ENCODE measurements around the gene ARHGAP26.

Gene ARHGAP26

DNA sequence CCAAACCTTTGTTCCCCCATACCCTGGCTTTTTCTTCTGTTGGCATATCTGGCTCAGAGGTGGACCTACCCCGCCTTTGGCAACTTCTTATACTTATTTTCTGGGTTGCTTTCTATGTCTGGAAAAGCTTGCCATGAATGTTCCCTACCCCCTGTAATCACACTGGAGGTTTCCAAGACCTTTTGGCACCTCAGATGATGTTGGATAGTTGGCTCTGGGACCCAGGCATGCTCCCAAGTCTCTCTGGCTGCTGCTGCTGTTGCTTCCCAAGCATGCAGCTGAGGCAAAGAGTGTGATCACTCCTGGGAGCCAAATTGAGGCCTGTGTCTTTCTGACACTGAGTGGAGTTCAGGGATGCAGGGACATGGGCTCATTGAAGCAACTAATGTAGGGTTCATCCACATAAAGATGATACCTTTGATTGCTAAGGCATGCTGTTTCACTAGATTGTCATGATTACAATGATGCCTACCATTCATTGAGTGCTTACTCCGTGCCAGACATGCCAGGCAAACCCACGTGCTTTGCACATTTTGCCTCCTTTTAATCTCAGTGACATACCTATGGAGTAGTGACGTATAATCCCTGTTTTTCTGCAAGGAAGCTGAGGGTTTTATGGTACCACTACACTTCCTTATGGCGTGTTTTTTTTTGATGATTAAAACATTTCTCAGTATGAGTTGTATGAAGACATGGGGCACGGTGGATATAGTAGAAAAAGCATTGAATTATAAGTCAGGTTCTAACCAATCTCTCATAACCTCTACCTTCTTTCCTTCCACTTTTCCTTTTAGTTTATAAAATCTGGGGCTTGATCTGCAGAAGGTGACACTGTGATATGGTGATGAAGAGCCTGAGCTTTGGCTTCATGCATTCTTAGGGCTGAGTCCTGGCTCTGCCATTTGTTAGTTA is 73.1 kb downstream of the ARHGAP26 start:
- no peaks in the 10 kb centered on the region for H3K4me1 ChIP-seq
- H3K4me3 ChIP-seq, result no peak overlapping the region
- in situ Hi-C loops (cut with MboI; ENCODE audit: low sequenced_read_pairs), result no loop called here
- H3K27me3 ChIP-seq (ENCODE audit: low read depth), result 0 out of 2 replicates have a peak, but pooled peaks cover 3% of the 10 kb centered on the region
- H3K9me3 ChIP-seq, result no peaks in the 10 kb centered on the region
- DNase-seq (ENCODE audit: low spot score in 2 of 2), result no peak
- H3K36me3 ChIP-seq (replicated peaks), result no peaks in the 10 kb centered on the region

DNA sequence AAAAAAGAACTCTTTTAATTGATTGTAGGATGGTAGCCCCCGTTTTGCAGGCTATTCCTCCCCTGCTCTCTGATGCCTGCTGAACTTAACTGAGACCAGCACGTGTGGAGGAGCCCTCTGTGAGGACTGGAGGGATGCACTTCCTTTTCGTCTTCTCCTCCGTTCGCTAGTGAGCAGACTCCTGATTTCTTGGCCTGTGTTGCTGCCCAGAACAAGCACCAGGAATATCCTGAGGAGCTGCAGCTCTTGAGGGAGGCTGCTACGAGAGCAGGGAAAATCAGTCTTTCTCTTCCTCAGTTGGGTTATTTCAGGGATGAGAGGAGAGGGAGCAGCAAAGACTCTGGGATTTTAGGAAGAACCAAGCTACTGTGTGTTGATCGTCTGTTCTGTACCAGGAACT is 74.7 kb downstream of the ARHGAP26 start:
- no peak for DNase-seq (ENCODE audit: low spot score in 2 of 2)
- in situ Hi-C loops (cut with MboI; ENCODE audit: low sequenced_read_pairs), result no loop called here
- H3K36me3 ChIP-seq (replicated peaks), result no peaks in the 10 kb centered on the region

DNA sequence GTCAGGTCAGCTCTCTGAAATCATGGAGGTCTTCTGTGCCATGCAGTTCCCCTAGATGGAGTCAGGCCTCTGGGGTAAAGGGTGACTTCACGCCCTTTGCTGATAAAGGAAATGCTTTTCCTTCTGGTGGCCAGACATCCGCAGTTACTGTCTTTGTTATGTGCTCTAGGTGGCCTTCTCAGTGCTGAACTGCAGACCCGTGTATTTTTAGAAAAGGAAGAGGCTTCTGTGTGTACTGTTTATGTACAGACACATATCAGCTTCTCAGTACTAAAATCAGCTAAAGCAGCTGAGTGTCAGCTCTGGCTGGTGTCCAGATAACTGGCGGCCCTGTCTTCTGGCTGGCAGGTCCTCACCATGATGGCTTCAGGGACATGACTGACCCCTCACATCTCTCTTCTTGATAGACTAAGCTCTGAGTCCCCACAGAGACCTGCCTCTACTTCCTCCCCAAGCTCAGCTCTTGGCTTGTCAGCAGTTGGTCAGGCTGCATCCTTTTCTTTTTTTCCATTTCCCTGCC is 75.3 kb downstream of the ARHGAP26 start:
- in situ Hi-C loops (cut with MboI; ENCODE audit: low sequenced_read_pairs), result no loop called here
- no peaks in the 10 kb centered on the region for H3K4me1 ChIP-seq
- no peak overlapping the region for H3K4me3 ChIP-seq
- H3K36me3 ChIP-seq (replicated peaks), result no peaks in the 10 kb centered on the region
- H3K9me3 ChIP-seq, result no peaks in the 10 kb centered on the region
- no peak for DNase-seq (ENCODE audit: low spot score in 2 of 2)
- H3K27me3 ChIP-seq (ENCODE audit: low read depth), result 0 out of 2 replicates have a peak, but pooled peaks cover 3% of the 10 kb centered on the region

More for the DNA sequence above, 74.7 kb downstream of the ARHGAP26 start:
- 0 out of 2 replicates have a peak, but pooled peaks cover 3% of the 10 kb centered on the region for H3K27me3 ChIP-seq (ENCODE audit: low read depth)
- no peak overlapping the region for H3K4me3 ChIP-seq
- no peaks in the 10 kb centered on the region for H3K4me1 ChIP-seq
- no peaks in the 10 kb centered on the region for H3K9me3 ChIP-seq

DNA sequence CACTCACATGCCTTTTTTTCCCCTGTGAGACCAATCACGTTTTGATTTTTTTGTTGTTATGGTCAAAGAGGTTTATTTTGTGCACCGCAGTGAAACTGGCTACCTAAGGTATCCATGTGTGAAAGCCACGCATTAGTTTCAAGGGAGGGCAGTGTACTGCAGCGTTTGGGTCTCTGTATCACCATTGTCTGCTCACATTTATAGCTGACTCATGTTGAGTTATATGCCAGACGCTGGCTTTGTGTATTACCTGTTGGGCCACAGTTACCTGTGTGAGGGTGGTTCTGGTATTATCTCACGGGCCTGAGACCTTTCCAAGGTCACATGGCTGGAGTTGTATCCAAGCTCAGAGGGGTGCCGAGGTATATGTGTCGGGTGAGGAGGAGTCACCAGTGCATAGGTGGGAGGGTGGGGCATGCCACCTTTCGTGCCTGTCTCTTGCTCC is 75.8 kb downstream of the ARHGAP26 start:
- H3K9me3 ChIP-seq, result no peaks in the 10 kb centered on the region
- DNase-seq (ENCODE audit: low spot score in 2 of 2), result no peak
- no peak overlapping the region for H3K4me3 ChIP-seq

DNA sequence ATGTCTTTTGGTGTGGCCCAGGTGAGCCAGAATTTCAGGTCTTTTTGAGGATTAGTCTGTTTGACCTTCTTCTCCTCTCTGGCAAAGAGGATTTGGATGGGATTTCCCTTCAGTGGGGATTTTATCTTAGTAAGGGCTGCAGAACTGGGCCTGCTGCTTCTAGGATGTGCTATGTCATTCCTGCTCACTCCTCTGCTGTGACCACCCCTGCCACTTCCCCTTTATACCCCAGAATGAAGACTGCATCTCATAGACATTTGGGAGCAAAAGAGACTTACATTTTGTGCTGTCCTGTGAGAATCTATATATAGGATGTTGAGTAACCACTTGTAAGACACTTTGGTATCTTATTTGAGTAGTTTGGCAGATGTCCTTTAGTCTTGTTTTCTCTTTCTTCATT is 76.2 kb downstream of the ARHGAP26 start:
- H3K4me1 ChIP-seq, result no peaks in the 10 kb centered on the region
- H3K4me3 ChIP-seq, result no peak overlapping the region
- no peaks in the 10 kb centered on the region for H3K36me3 ChIP-seq (replicated peaks)
- no peaks in the 10 kb centered on the region for H3K9me3 ChIP-seq
- in situ Hi-C loops (cut with MboI; ENCODE audit: low sequenced_read_pairs), result no loop called here
- no peaks in the 10 kb centered on the region for H3K27me3 ChIP-seq (ENCODE audit: low read depth)
- no peak for DNase-seq (ENCODE audit: low spot score in 2 of 2)

More for the DNA sequence above, 75.8 kb downstream of the ARHGAP26 start:
- in situ Hi-C loops (cut with MboI; ENCODE audit: low sequenced_read_pairs), result no loop called here
- Histone ChIP-seq H3K27me3 (ENCODE audit: low read depth) (no peaks in the 10 kb centered on the region), H3K36me3 (replicated peaks) (no peaks in the 10 kb centered on the region), H3K4me1 (no peaks in the 10 kb centered on the region)

DNA sequence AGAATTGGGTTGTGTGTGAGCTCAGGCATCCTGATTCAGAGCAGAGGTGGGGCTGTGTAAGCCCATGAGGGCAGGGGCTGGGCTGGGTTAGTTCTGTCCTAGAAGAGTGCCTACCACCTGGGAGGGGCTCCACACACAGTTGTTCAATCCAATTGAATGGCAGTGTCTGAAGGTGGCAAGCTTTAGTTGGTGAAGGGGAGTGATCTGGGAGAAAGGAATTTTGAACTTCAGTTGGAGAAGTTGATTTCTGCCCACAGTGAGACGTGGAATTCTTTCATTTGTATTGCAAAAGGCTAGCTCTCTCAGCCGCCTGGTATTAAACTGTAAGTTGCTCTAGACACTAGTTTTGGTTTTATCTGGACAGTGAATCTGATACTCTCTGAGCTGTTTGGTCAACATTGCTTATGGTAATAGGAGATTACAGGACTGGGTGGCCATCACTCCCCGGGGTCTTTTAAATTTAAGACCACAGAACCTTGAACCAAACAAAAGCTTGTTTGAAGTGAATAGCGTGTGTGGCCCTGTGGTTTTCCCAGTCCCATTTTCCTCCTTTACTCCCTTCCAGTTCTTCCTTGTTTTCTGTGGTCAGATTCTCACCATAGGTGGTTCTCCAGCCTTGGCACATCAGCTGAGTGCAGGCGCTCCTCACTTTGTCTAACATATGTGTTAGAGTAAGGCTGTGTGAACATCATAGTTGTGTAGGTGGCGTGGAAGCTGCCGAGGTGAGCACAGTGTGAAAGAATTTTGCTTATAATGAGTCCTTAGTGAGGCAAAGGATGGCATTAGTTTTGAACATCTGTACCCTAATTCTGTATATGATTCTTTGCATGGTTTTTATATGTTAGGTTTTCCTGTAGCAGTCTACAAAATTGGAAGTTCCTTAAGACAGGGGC is 78.0 kb downstream of the ARHGAP26 start:
- H3K36me3 ChIP-seq (replicated peaks), result no peaks in the 10 kb centered on the region
- in situ Hi-C loops (cut with MboI; ENCODE audit: low sequenced_read_pairs), result no loop called here
- no peak for DNase-seq (ENCODE audit: low spot score in 2 of 2)
- H3K4me3 ChIP-seq, result no peak overlapping the region
- H3K9me3 ChIP-seq, result no peaks in the 10 kb centered on the region
- H3K4me1 ChIP-seq, result no peaks in the 10 kb centered on the region
- no peaks in the 10 kb centered on the region for H3K27me3 ChIP-seq (ENCODE audit: low read depth)

DNA sequence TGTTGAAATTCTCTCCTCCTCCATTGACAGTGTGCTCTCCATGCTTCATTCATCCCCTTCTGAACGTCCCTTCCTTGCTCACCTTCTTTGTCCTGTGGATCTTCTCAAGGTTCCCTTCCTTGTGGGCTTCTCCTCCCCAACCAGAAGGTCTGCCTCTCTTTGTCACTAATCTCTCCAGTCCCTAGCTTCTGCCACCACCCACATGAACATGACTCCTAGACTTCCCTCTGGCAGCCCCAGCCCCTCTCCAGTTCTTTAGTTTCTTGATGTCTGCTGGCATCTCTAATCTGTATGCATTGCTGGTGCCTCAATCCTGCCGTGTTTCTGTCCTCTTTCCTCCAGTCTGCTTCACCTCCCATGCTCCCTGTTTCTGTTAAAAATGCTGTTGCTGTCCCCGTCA is 79.3 kb downstream of the ARHGAP26 start:
- H3K27me3 ChIP-seq (ENCODE audit: low read depth), result no peaks in the 10 kb centered on the region
- no peaks in the 10 kb centered on the region for H3K4me1 ChIP-seq
- no peak overlapping the region for H3K4me3 ChIP-seq
- in situ Hi-C loops (cut with MboI; ENCODE audit: low sequenced_read_pairs), result no loop called here
- H3K36me3 ChIP-seq (replicated peaks), result no peaks in the 10 kb centered on the region
- DNase-seq (ENCODE audit: low spot score in 2 of 2), result no peak
- H3K9me3 ChIP-seq, result no peaks in the 10 kb centered on the region

DNA sequence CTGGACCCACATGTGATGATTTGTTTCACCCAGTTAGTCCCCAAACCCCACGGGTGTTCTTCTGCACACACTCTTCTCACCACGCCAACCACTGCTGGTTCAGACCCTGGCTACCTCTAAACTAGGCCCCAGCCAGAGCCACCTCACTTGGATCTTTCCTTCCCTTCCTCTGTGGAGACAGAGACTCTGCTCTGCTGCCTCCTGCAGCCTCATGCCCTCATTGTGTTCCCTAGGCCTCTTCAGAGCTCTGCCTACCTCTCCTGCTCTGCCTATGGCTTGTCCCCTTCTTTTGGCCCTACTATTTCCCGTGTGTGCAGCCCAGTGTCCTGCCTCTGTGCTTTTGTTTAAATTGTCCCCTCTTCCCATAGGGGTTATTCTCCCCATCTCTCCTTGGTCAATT is 79.7 kb downstream of the ARHGAP26 start:
- H3K9me3 ChIP-seq, result no peaks in the 10 kb centered on the region
- no peaks in the 10 kb centered on the region for H3K4me1 ChIP-seq
- DNase-seq (ENCODE audit: low spot score in 2 of 2), result no peak
- H3K4me3 ChIP-seq, result no peak overlapping the region
- H3K36me3 ChIP-seq (replicated peaks), result no peaks in the 10 kb centered on the region
- in situ Hi-C loops (cut with MboI; ENCODE audit: low sequenced_read_pairs), result no loop called here
- no peaks in the 10 kb centered on the region for H3K27me3 ChIP-seq (ENCODE audit: low read depth)

DNA sequence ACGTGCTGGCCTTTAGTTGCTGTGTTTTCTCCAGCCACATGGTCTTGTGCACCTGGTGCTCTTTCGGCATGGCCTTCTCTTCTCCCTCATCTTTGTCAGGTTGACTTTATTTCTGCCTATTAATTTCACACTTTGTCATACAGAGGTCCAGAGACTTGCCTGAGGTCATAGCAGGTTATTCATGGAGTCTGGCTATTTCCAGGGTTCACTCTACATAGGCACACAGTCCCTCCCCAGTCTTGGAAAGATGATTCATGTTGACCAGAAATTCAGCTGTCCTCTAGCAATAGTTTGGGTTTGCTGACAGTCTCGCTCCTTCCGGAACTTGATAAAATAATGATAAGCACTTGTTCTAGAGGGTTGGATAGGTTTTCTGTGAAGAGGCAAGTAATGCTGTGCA is 81.6 kb downstream of the ARHGAP26 start:
- no peaks in the 10 kb centered on the region for H3K4me1 ChIP-seq
- in situ Hi-C loops (cut with MboI; ENCODE audit: low sequenced_read_pairs), result no loop called here
- no peak overlapping the region for H3K4me3 ChIP-seq
- no peaks in the 10 kb centered on the region for H3K27me3 ChIP-seq (ENCODE audit: low read depth)
- H3K9me3 ChIP-seq, result no peaks in the 10 kb centered on the region
- DNase-seq (ENCODE audit: low spot score in 2 of 2), result no peak
- no peaks in the 10 kb centered on the region for H3K36me3 ChIP-seq (replicated peaks)

DNA sequence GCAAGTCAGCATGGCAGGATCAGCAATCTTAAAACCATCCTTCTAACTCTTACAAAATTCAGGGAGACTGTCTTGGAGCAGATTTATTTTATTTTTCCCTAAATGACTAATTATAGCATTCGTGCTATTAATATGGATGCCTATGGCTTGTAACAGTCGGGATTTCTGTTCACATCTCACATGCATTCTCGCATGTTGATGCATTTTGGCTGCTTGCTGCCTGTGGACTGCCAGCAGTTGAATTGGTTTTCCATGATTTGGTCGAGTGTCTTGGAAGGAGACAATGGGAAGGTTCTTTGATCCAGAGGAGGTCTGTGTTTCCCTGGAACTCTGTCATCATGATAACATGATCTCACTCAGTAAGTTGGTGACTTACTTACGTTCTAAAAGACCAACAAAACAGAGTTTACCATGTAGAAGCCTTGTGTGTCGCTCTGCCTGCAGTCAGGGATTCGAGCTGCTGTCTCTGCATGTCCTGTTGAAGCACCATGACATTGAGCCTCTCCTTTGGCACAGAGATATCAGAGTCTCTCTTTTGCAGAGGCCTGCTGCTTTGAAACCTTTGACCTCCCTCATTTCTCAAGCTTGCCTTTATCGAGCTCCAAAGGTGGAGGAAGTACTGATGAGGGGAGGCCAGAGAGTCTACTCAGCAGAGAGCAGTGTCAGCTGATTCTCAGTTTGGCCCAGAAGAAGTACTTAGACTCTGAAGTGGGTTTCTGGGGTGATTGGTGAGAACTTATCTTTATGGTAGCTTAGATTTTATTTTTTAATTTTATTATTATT is 82.4 kb downstream of the ARHGAP26 start:
- H3K4me3 ChIP-seq, result no peak overlapping the region
- no peaks in the 10 kb centered on the region for H3K9me3 ChIP-seq
- H3K27me3 ChIP-seq (ENCODE audit: low read depth), result no peaks in the 10 kb centered on the region
- no peaks in the 10 kb centered on the region for H3K36me3 ChIP-seq (replicated peaks)
- H3K4me1 ChIP-seq, result no peaks in the 10 kb centered on the region
- DNase-seq (ENCODE audit: low spot score in 2 of 2), result no peak
- in situ Hi-C loops (cut with MboI; ENCODE audit: low sequenced_read_pairs), result no loop called here

DNA sequence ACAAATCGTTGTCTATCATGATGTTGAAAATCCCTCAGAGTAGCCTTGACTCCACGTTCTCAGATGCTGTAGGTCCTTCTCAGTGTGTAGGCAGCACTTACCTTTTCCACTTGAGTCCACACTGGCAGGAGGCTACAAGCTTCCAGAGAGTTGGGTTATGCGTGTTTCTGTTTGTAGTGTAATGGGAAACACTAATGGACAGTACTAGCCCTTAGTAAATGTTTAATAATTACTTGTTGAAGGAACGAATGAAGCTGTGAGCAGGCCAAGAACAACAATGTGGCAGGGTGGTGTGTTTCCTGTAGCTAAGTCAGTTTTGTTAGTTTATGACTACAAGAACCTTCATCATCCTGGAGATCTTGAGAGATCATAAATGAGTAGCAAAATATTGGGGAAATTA is 83.5 kb downstream of the ARHGAP26 start:
- in situ Hi-C loops (cut with MboI; ENCODE audit: low sequenced_read_pairs), result no loop called here
- DNase-seq (ENCODE audit: low spot score in 2 of 2), result no peak
- Histone ChIP-seq H3K36me3 (replicated peaks) (no peaks in the 10 kb centered on the region), H3K4me3 (no peak overlapping the region), H3K4me1 (no peaks in the 10 kb centered on the region), H3K9me3 (no peaks in the 10 kb centered on the region), H3K27me3 (ENCODE audit: low read depth) (no peaks in the 10 kb centered on the region)

DNA sequence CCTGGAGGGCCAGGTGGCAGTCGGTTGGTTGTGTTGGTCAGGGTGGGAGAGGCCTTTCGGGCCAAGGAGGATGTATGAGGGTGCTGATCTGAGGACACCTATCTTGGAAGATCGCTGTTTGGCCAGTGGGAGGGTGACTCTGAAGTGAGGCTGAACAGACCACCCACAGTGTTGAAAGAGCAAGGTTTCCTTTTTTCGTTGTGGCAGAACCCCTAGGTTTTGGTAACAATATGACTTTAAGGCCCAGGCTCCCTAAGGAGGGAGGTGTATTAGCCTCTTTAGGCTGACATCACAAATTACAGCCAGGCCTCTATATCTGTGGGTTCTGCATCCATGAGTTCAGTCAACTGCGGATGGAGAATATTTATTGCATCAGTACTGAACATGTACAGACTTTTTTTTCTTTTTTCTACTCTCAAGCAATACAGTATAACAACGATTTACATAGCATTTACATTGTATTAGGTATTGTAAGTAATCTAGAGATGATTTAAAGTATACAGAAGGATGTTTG is 86.1 kb downstream of the ARHGAP26 start:
- H3K36me3 ChIP-seq (replicated peaks), result no peaks in the 10 kb centered on the region
- H3K4me3 ChIP-seq, result no peak overlapping the region
- DNase-seq (ENCODE audit: low spot score in 2 of 2), result no peak
- H3K27me3 ChIP-seq (ENCODE audit: low read depth), result no peaks in the 10 kb centered on the region
- in situ Hi-C loops (cut with MboI; ENCODE audit: low sequenced_read_pairs), result no loop called here
- no peaks in the 10 kb centered on the region for H3K4me1 ChIP-seq
- H3K9me3 ChIP-seq, result no peaks in the 10 kb centered on the region

DNA sequence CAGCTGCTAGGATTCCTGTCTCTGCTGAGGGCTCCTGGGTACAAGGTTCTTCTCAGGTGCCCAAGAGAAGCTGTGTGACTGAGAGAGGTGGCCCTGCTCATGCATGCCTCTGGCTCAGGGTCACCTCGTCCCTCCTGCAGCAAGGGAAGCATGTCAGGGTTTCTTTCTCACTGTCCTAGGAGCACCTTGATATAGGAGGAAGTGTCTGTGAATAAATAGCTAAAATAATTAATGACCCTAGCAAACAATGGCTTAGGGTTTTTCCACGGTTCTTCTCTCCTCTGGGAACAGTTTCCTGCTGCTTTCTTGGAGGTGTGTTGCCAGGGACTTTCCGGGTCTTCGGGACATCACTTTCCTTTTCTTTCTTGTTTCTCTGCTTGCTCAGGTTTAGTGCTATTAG is 87.2 kb downstream of the ARHGAP26 start:
- no peaks in the 10 kb centered on the region for H3K4me1 ChIP-seq
- DNase-seq (ENCODE audit: low spot score in 2 of 2), result no peak
- no peak overlapping the region for H3K4me3 ChIP-seq
- H3K27me3 ChIP-seq (ENCODE audit: low read depth), result no peaks in the 10 kb centered on the region
- H3K9me3 ChIP-seq, result no peaks in the 10 kb centered on the region
- H3K36me3 ChIP-seq (replicated peaks), result no peaks in the 10 kb centered on the region
- in situ Hi-C loops (cut with MboI; ENCODE audit: low sequenced_read_pairs), result no loop called here
